GM12878 (cell line): ENCODE measurements around the gene RGS6. TPM values are rescaled to one million over a fixed set of nuclear protein-coding genes. Genes with fewer than 3 reads are reported as not detected.
A peak's percentile ranks its signal among the peaks of the same experiment; 100 is the strongest.

ENCODE experiments used
- ATAC-seq: fragments of 200-7000 bp; cut with Tn5 transposase; 3 replicates; pipeline ENCODE4 v1.9.1; 2020; ENCODE audit warnings: mild to moderate bottlenecking, moderate library complexity
- BruUV-seq: library from RNA; stranded (reverse); fragments of 400-500 nt; replicated peaks from 2 replicates; lab custom pipeline; 2021; lab: Mats Ljungman, UMichigan
- CTCF ChIA-PET: fragments of 300-600 bp; sonication (Branson Sonifier 250); formaldehyde crosslinking; extraction: SDS; loops from one replicate; lab custom pipeline; 2021; ENCODE audit warnings: inconsistent platforms; lab: Yijun Ruan, JAX
- POLR2A ChIA-PET: fragments of 350-600 bp; formaldehyde crosslinking; extraction: SDS; loops from one replicate; lab custom pipeline; 2021; ENCODE audit warnings: inconsistent platforms; lab: Charles Lee
- RAD21 ChIA-PET: fragments of 300-600 bp; sonication (Branson Sonifier 250); formaldehyde crosslinking; loops from one replicate; lab custom pipeline; 2023; ENCODE audit warnings: antibody characterized with exemption; ENCODE audit not compliant: unreplicated experiment; lab: Charles Lee
- SMC1A ChIA-PET: fragments of 300-600 bp; sonication (Branson Sonifier 250); formaldehyde crosslinking; loops from one replicate; lab custom pipeline; 2023; ENCODE audit not compliant: unreplicated experiment, uncharacterized antibody; lab: Charles Lee
- DNase-seq: peaks from one replicate; pipeline ENCODE4 v3.0.0-alpha.2; 2011; ENCODE audit warnings: low read depth, low spot score
- FAIRE-seq: peaks from 3 replicates; lab custom pipeline; 2011; peaks lifted over from hg19 to GRCh38; lab: Jason Lieb, UNC
- H2AFZ ChIP-seq: 2 replicates; pipeline ENCODE4 v1.6.0; 2011; ENCODE audit warnings: low read depth, low read length, control low read depth; ENCODE audit not compliant: control insufficient read depth
- H3K27ac ChIP-seq: 2 replicates; pipeline ENCODE4 v1.5.1; 2011; ENCODE audit warnings: control low read depth; ENCODE audit not compliant: control insufficient read depth, insufficient read depth
- H3K27me3 ChIP-seq, 2 experiments: replicated peaks in 1 of 2; 2 replicates each; pipeline versions ENCODE4 v1.6.0 to v1.6.1; 2011; ENCODE audit warnings: low read length in 1 of 2; ENCODE audit not compliant: control insufficient read depth in 2 of 2, insufficient read depth in 2 of 2
- H3K36me3 ChIP-seq, 2 experiments: 2 replicates each; pipeline ENCODE4 v1.5.1; 2011; ENCODE audit warnings: low read length in 1 of 2; ENCODE audit not compliant: control insufficient read depth in 2 of 2, insufficient read depth in 2 of 2
- H3K4me1 ChIP-seq: 2 replicates; pipeline ENCODE4 v1.6.1; 2011; ENCODE audit warnings: mild to moderate bottlenecking, low read length, moderate library complexity, mixed read lengths; ENCODE audit not compliant: control insufficient read depth, insufficient read depth
- H3K4me2 ChIP-seq: 2 replicates; pipeline ENCODE4 v1.6.0; 2011; ENCODE audit warnings: control low read depth; ENCODE audit not compliant: control insufficient read depth, insufficient read depth
- H3K4me3 ChIP-seq: fragments of 200-600 bp; sonication (generic); 2 replicates; pipeline ENCODE4 v1.5.1; 2016
- H3K79me2 ChIP-seq: 2 replicates; pipeline ENCODE4 v1.6.0; 2011; ENCODE audit warnings: low read length; ENCODE audit not compliant: control insufficient read depth, insufficient read depth
- H3K9ac ChIP-seq: 2 replicates; pipeline ENCODE4 v1.8.0; 2011; ENCODE audit warnings: low read length, control low read depth, mixed read lengths; ENCODE audit not compliant: control insufficient read depth, insufficient read depth
- H3K9me3 ChIP-seq: replicated peaks from 3 replicates; pipeline ENCODE4 v1.5.1; 2011; ENCODE audit warnings: mild to moderate bottlenecking, low read length; ENCODE audit not compliant: control insufficient read depth, insufficient read depth
- H4K20me1 ChIP-seq: 2 replicates; pipeline ENCODE4 v1.6.0; 2011; ENCODE audit not compliant: control insufficient read depth, insufficient read depth
- CREB1 ChIP-seq: IDR thresholded peaks from 2 replicates; pipeline ENCODE4 v1.6.1; 2012; ENCODE audit warnings: low read depth, mild to moderate bottlenecking, inconsistent platforms
- EP300 ChIP-seq, 2 experiments: fragments of 150-350 bp in 1 of 2; IDR thresholded peaks; 2 replicates each; pipeline ENCODE4 v1.6.1; 2011 to 2012; ENCODE audit warnings: low read depth in 2 of 2, low read length in 2 of 2, borderline replicate concordance in 1 of 2, improper control_type of control experiment in 1 of 2, inconsistent platforms in 1 of 2; ENCODE audit not compliant: control insufficient read depth in 1 of 2
- IKZF2 ChIP-seq, 2 experiments: fragments of 450-650 bp; IDR thresholded peaks; 2 replicates each; pipeline ENCODE4 v1.6.1; 2017; ENCODE audit warnings: mild to moderate bottlenecking in 2 of 2, moderate library complexity in 2 of 2
- JUNB ChIP-seq: IDR thresholded peaks from 2 replicates; pipeline ENCODE4 v1.6.1; 2016; ENCODE audit warnings: antibody characterized with exemption, mild to moderate bottlenecking
- MEF2A ChIP-seq: IDR thresholded peaks from 2 replicates; pipeline ENCODE4 v1.6.1; 2011; ENCODE audit warnings: low read depth, mild to moderate bottlenecking, low read length, moderate library complexity; ENCODE audit not compliant: insufficient read depth
- MEF2B ChIP-seq: fragments of 450-650 bp; IDR thresholded peaks from 2 replicates; pipeline ENCODE4 v1.6.1; 2018; ENCODE audit warnings: mild to moderate bottlenecking, moderate library complexity; ENCODE audit not compliant: partially characterized antibody, poor library complexity, severe bottlenecking
- MYC ChIP-seq: IDR thresholded peaks from 2 replicates; pipeline ENCODE4 v1.6.1; 2011; ENCODE audit warnings: mild to moderate bottlenecking, low read length, moderate library complexity, inconsistent platforms; ENCODE audit not compliant: insufficient read depth, insufficient replicate concordance, insufficient read length, severe bottlenecking
- POLR2AphosphoS5 ChIP-seq: IDR thresholded peaks from 2 replicates; pipeline ENCODE4 v1.6.1; 2011; ENCODE audit warnings: mild to moderate bottlenecking, low read length, inconsistent platforms
- RELB ChIP-seq: fragments of 450-650 bp; IDR thresholded peaks from 2 replicates; pipeline ENCODE4 v1.6.1; 2017; ENCODE audit warnings: low read depth, mild to moderate bottlenecking, moderate library complexity
- RUNX3 ChIP-seq: IDR thresholded peaks from 2 replicates; pipeline ENCODE4 v1.6.1; 2012; ENCODE audit warnings: low read length, inconsistent platforms
- SUZ12 ChIP-seq: fragments of 200-600 bp; sonication (generic); IDR thresholded peaks from one replicate; pipeline ENCODE4 v1.6.1; 2018; ENCODE audit warnings: antibody characterized with exemption, mild to moderate bottlenecking; ENCODE audit not compliant: unreplicated experiment
- TCF7 ChIP-seq: IDR thresholded peaks from 2 replicates; pipeline ENCODE4 v1.6.1; 2014; ENCODE audit warnings: antibody characterized with exemption, borderline replicate concordance
- USF1 ChIP-seq: IDR thresholded peaks from 2 replicates; pipeline ENCODE4 v1.6.1; 2011; ENCODE audit warnings: borderline replicate concordance, low read depth, mild to moderate bottlenecking, moderate library complexity, mixed read lengths, low read length; ENCODE audit not compliant: insufficient read depth; ENCODE audit errors: extremely low read length
- ZNF592 ChIP-seq: fragments of 450-650 bp; IDR thresholded peaks from 2 replicates; pipeline ENCODE4 v1.6.1; 2017; ENCODE audit warnings: mild to moderate bottlenecking, moderate library complexity
- WGBS: methylation state at CpG from one replicate; pipeline ENCODE4 v1.1.6; 2016; ENCODE audit warnings: low lambda C conversion rate; ENCODE audit not compliant: insufficient replicate concordance, insufficient coverage; ENCODE audit errors: missing lambda C conversion rate; 5-methylcytosine and 5-hydroxymethylcytosine counted together
- in situ Hi-C: fragments of 300-500 bp; cut with MboI; formaldehyde crosslinking; loops from 9 replicates; pipeline ENCODE4 v1.14.3; 2018; ENCODE audit warnings: mixed read lengths
- intact Hi-C: fragments of 100-400 bp; cut with micrococcal nuclease; formaldehyde crosslinking; loops from one replicate; pipeline ENCODE4 v1.14.2; 2022; ENCODE audit not compliant: unreplicated experiment
- polyA plus RNA-seq, 11 experiments: library from polyadenylated mRNA; depleted of rRNA in 4 of 11; unstranded in 6 of 11; stranded (reverse) in 5 of 11; fragments of >200 nt; fragmentation: Nextera tagmentation in 4 of 11; fragmentation: Illumina TruSeq in 1 of 11; extraction: Ambion mirVana in 4 of 11; extraction: Trizol in 1 of 11; gene quantifications; 1 replicate in 1 of 11; 2 replicates in 10 of 11; pipeline versions ENCODE4 v1.2.1 to v1.2.3, GENCODE V29; 2011 to 2016; ENCODE audit warnings: inconsistent platforms in 2 of 11, missing spikeins in 2 of 11, low read depth in 1 of 11
- total RNA-seq, 4 experiments: library from RNA; depleted of rRNA in 3 of 4; stranded (reverse); fragments of >200 nt in 3 of 4; fragmentation: Illumina TruSeq in 1 of 4; extraction: Trizol in 1 of 4; gene quantifications; 2 replicates each; pipeline versions ENCODE4 v1.2.1 to v1.2.3, GENCODE V29; 2013 to 2021

Gene RGS6
- total and polyA plus RNA-seq, 10 of the 15 experiments (the other 5 are each of a cell fraction or from before 2014, with no cell fraction given), result 3.9 to 18.1 (median 12.4) TPM

GRCh38 chr14:71952381-71953363 is 20.4 kb downstream of the RGS6 start:
- FAIRE-seq (no peak), ATAC-seq (peak; percentile 14; the same call in 2 of the 3 replicates), DNase-seq (no peak)
- Histone ChIP-seq H3K4me1 (peaks cover 7% of the 10 kb centered on the region), H3K36me3 (no peaks in the 10 kb centered on the region), H3K27ac (no peak overlapping the region), H3K4me3 (no peak overlapping the region), H3K79me2 (no peaks in the 10 kb centered on the region), H3K9me3 (no peaks in the 10 kb centered on the region; the same call in none of the 3 replicates), H2AFZ (no peak overlapping the region), H3K4me2 (no peak overlapping the region), H3K9ac (no peak overlapping the region), H3K27me3 (no peaks in the 10 kb centered on the region), H4K20me1 (no peaks in the 10 kb centered on the region)
- SMC1A ChIA-PET, result interaction anchor here (0.8 to 3.0 kb wide), 4 partner anchors 10 to 70 kb away, joined by 3 to 8 read pairs (median 4); no protein-coding TSS in a partner anchor
- in situ Hi-C loops (no loop called here), intact Hi-C loops (no loop called here)
- POLR2A ChIA-PET, result interaction anchor here (0.6 to 0.8 kb wide), 2 partner anchors 20 to 505 kb away, joined by 3 to 5 read pairs; partner anchors contain the start of gene RGS6
- WGBS, result 13% methylated on average over 6 of the region's 6 CpGs
- CTCF ChIA-PET, result interaction anchor here (1.0 kb wide), 1 partner anchor 21 kb away, joined by 3 read pairs; the partner anchor contains the start of gene RGS6
- TF ChIP-seq JUNB (peak; percentile 56), RELB (no peak), TCF7 (peak; percentile 75), EP300 (IDR thresholded peaks at IDR 0.05; ENCODE audit: borderline replicate concordance in 1 of 2, control insufficient read depth in 1 of 2, low read depth in 2 of 2, low read length in 2 of 2) (0 out of 4 replicates have a peak, but pooled peaks of 1 of the 2 experiments have one; percentile 15), RUNX3 (peak; percentile 34; the same call in 1 of the 2 replicates), MEF2B (peak; percentile 40), SUZ12 (no peak), USF1 (no peak), MYC (no peak), MEF2A (peak; percentile 65; the same call in 1 of the 2 replicates), POLR2AphosphoS5 (no peak), CREB1 (no peak), ZNF592 (0 out of 2 replicates have a peak, but pooled peaks have one; percentile 12), IKZF2 (IDR thresholded peaks at IDR 0.05) (0 out of 4 replicates have a peak, but pooled peaks of 1 of the 2 experiments have one; percentile 14)
- BruUV-seq, result no TSS peak
- RAD21 ChIA-PET, result interaction anchor here (0.7 to 2.1 kb wide), 3 partner anchors 9 to 21 kb away, joined by 3 to 5 read pairs (median 3); partner anchors contain the start of gene RGS6
